MM.1S (cell line): Measurements from ENCODE around the gene IQUB.
"Not testable (repeated sequence)": the region's sequence is repeated elsewhere in the genome, so short reads cannot be mapped to it uniquely, and the experiment has no call there.

Experiments
- DNase-seq: peaks from one replicate; pipeline ENCODE4 v3.0.0-alpha.2; 2015
- H2AFZ ChIP-seq: fragments of 300-600 bp; sonication (generic); 2 replicates; pipeline ENCODE4 v1.6.0; 2016; ENCODE audit warnings: antibody characterized with exemption, low read length
- H3F3A ChIP-seq: fragments of 300-600 bp; sonication (generic); 2 replicates; pipeline ENCODE4 v1.6.1; 2016; ENCODE audit warnings: mild to moderate bottlenecking, antibody characterized with exemption, low read length, moderate library complexity, mixed read lengths; ENCODE audit not compliant: insufficient read depth
- H3K27ac ChIP-seq: fragments of 300-600 bp; sonication (generic); 2 replicates; pipeline ENCODE4 v1.5.1; 2016; ENCODE audit warnings: mild to moderate bottlenecking, low read length
- H3K27me3 ChIP-seq: fragments of 300-600 bp; sonication (generic); replicated peaks from 2 replicates; pipeline ENCODE4 v1.6.0; 2016; ENCODE audit warnings: low read length; ENCODE audit not compliant: insufficient read depth
- H3K36me3 ChIP-seq: fragments of 300-600 bp; sonication (generic); replicated peaks from 2 replicates; pipeline ENCODE4 v1.6.1; 2016; ENCODE audit warnings: mild to moderate bottlenecking, low read length, mixed read lengths; ENCODE audit not compliant: insufficient read depth
- H3K4me1 ChIP-seq: fragments of 300-600 bp; sonication (generic); 2 replicates; pipeline ENCODE4 v1.6.1; 2016; ENCODE audit warnings: low read length, mixed read lengths
- H3K4me2 ChIP-seq: fragments of 300-600 bp; sonication (generic); 2 replicates; pipeline ENCODE4 v1.6.0; 2016; ENCODE audit warnings: low read depth, low read length
- H3K4me3 ChIP-seq: fragments of 300-600 bp; sonication (generic); 2 replicates; pipeline ENCODE4 v1.5.1; 2016; ENCODE audit warnings: low read length, mixed read lengths
- H3K79me2 ChIP-seq: fragments of 300-600 bp; sonication (generic); 2 replicates; pipeline ENCODE4 v1.6.1; 2016; ENCODE audit warnings: mixed run types, low read length, mixed read lengths
- H3K9ac ChIP-seq: fragments of 300-600 bp; sonication (generic); 2 replicates; pipeline ENCODE4 v1.6.1; 2016; ENCODE audit warnings: low read length, mixed read lengths
- H3K9me2 ChIP-seq: fragments of 300-600 bp; sonication (generic); replicated peaks from 2 replicates; pipeline ENCODE4 v1.6.1; 2016; ENCODE audit warnings: mild to moderate bottlenecking, low read length, mixed read lengths; ENCODE audit not compliant: insufficient read depth
- H3K9me3 ChIP-seq: fragments of 300-600 bp; sonication (generic); replicated peaks from 2 replicates; pipeline ENCODE4 v1.6.1; 2016; ENCODE audit warnings: mild to moderate bottlenecking, low read length, mixed read lengths; ENCODE audit not compliant: insufficient read depth
- H4K20me1 ChIP-seq: fragments of 300-600 bp; sonication (generic); 2 replicates; pipeline ENCODE4 v1.6.1; 2016; ENCODE audit warnings: mild to moderate bottlenecking, low read length, moderate library complexity, mixed read lengths; ENCODE audit not compliant: insufficient read depth
- CTCF ChIP-seq: fragments of 300-600 bp; sonication (generic); IDR thresholded peaks from 2 replicates; pipeline ENCODE4 v1.5.1; 2016; ENCODE audit warnings: antibody characterized with exemption, low read length, mixed read lengths
- EZH2 ChIP-seq: fragments of 300-600 bp; sonication (generic); optimal IDR thresholded peaks from 2 replicates; pipeline ENCODE3; 2017; ENCODE audit warnings: low read depth, mild to moderate bottlenecking, antibody characterized with exemption, low read length, mixed read lengths
- EZH2phosphoT487 ChIP-seq: fragments of 300-600 bp; sonication (generic); IDR thresholded peaks from 2 replicates; pipeline ENCODE4 v1.6.1; 2018; ENCODE audit warnings: antibody characterized with exemption, low read length

IQUB gene

GRCh38 chr7:123555484-123555883 is 21.1 kb upstream of the IQUB start:
- TF ChIP-seq EZH2 (no peak), CTCF (no peak), EZH2phosphoT487 (no peak)
- Histone ChIP-seq H3K9me2 (no peaks in the 10 kb centered on the region), H3K4me1 (peaks cover 14% of the 10 kb centered on the region), H3K36me3 (no peaks in the 10 kb centered on the region; the same call in 1 of the 2 replicates), H3K9ac (no peak overlapping the region), H3K4me2 (no peak overlapping the region), H3K79me2 (peaks cover 49% of the 10 kb centered on the region), H3K4me3 (no peak overlapping the region), H3K27me3 (no peaks in the 10 kb centered on the region), H2AFZ (no peak overlapping the region), H3F3A (no peaks in the 10 kb centered on the region), H4K20me1 (no peaks in the 10 kb centered on the region), H3K9me3 (no peaks in the 10 kb centered on the region), H3K27ac (no peak overlapping the region)
- no peak for DNase-seq

GRCh38 chr7:123553159-123553558 is 18.8 kb upstream of the IQUB start:
- no peak for DNase-seq
- H3K27ac ChIP-seq, result no peak overlapping the region
- no peak overlapping the region for H3K4me3 ChIP-seq
- H3K79me2 ChIP-seq, result peaks cover 55% of the 10 kb centered on the region
- peaks cover 14% of the 10 kb centered on the region for H3K4me1 ChIP-seq
- TF ChIP-seq EZH2phosphoT487, result no peak
- TF ChIP-seq CTCF, result no peak
- TF ChIP-seq EZH2, result no peak
- H4K20me1 ChIP-seq, result no peaks in the 10 kb centered on the region
- H3K9me2 ChIP-seq, result no peaks in the 10 kb centered on the region
- H3K9ac ChIP-seq, result no peak overlapping the region
- H3K4me2 ChIP-seq, result no peak overlapping the region
- no peak overlapping the region for H2AFZ ChIP-seq
- no peaks in the 10 kb centered on the region; the same call in 1 of the 2 replicates for H3K36me3 ChIP-seq
- no peaks in the 10 kb centered on the region for H3K9me3 ChIP-seq
- no peaks in the 10 kb centered on the region for H3F3A ChIP-seq
- no peaks in the 10 kb centered on the region for H3K27me3 ChIP-seq

- Histone ChIP-seq H3K9ac (no peak overlapping the region), H3K27ac (no peak overlapping the region), H3K9me2 (no peaks in the 10 kb centered on the region), H3K79me2 (peaks cover 60% of the 10 kb centered on the region), H4K20me1 (no peaks in the 10 kb centered on the region), H3K4me2 (no peak overlapping the region), H3K36me3 (no peaks in the 10 kb centered on the region; the same call in 1 of the 2 replicates), H3F3A (no peaks in the 10 kb centered on the region), H2AFZ (no peak overlapping the region), H3K9me3 (no peaks in the 10 kb centered on the region), H3K27me3 (no peaks in the 10 kb centered on the region), H3K4me1 (peaks cover 14% of the 10 kb centered on the region), H3K4me3 (no peak overlapping the region)
- DNase-seq, result no peak
- TF ChIP-seq EZH2phosphoT487 (no peak), CTCF (no peak), EZH2 (no peak)
Measured at GRCh38 chr7:123552641-123553040, 18.2 kb upstream of the IQUB start.

GRCh38 chr7:123552134-123552533 is 17.7 kb upstream of the IQUB start:
- H3K9ac ChIP-seq, H3K27me3 ChIP-seq, H3K36me3 ChIP-seq, H3K4me3 ChIP-seq, H4K20me1 ChIP-seq, H3K9me2 ChIP-seq, H3F3A ChIP-seq, H3K27ac ChIP-seq, H2AFZ ChIP-seq, DNase-seq, H3K4me2 ChIP-seq, H3K9me3 ChIP-seq: not testable (repeated sequence)
- Histone ChIP-seq H3K79me2 (peaks cover 60% of the 10 kb centered on the region), H3K4me1 (peaks cover 14% of the 10 kb centered on the region)
